GM19351 (cell line): ENCODE measurements around the gene FAM83B.
"Not testable (repeated sequence)": the region's sequence is repeated elsewhere in the genome, so short reads cannot be mapped to it uniquely, and the experiment has no call there.

Experiments used
- ATAC-seq: cut with Tn5 transposase; IDR thresholded peaks from one replicate; pipeline ENCODE4 v1.9.1; 2021; ENCODE audit warnings: mild to moderate bottlenecking, moderate library complexity; ENCODE audit not compliant: unreplicated experiment

Gene FAM83B

GRCh38 chr6:54860739-54861138, 14.2 kb downstream of the FAM83B start:
- no peak for ATAC-seq

- ATAC-seq = no peak
These were observed 15.5 kb downstream of the FAM83B start for GRCh38 chr6:54861905-54862616.

GRCh38 chr6:54864272-54864671, 17.7 kb downstream of the FAM83B start:
- no peak for ATAC-seq

- ATAC-seq = no peak
These were observed 18.6 kb downstream of the FAM83B start for GRCh38 chr6:54865091-54865631.

- ATAC-seq = no peak
These were observed 22.0 kb downstream of the FAM83B start for GRCh38 chr6:54868556-54868955.

GRCh38 chr6:54873599-54873998, 27.0 kb downstream of the FAM83B start:
- ATAC-seq = no peak

- ATAC-seq = no peak
These were observed 27.9 kb downstream of the FAM83B start for GRCh38 chr6:54874349-54875048.

GRCh38 chr6:54875539-54875938, 29.0 kb downstream of the FAM83B start:
- no peak for ATAC-seq

- ATAC-seq = no peak
These were observed 29.8 kb downstream of the FAM83B start for GRCh38 chr6:54876365-54876764.

GRCh38 chr6:54876871-54877270, 30.3 kb downstream of the FAM83B start:
- ATAC-seq = no peak

GRCh38 chr6:54877713-54878317, 31.2 kb downstream of the FAM83B start:
- ATAC-seq = no peak

- ATAC-seq = no peak
These were observed 32.1 kb downstream of the FAM83B start for GRCh38 chr6:54878718-54879117.

GRCh38 chr6:54879188-54879985, 32.8 kb downstream of the FAM83B start:
- no peak for ATAC-seq

- ATAC-seq = no peak
These were observed 34.6 kb downstream of the FAM83B start for GRCh38 chr6:54881067-54881730.

- ATAC-seq = not testable (repeated sequence)
These were observed 35.3 kb downstream of the FAM83B start for GRCh38 chr6:54881891-54882290.

- no peak for ATAC-seq
These were observed 40.5 kb downstream of the FAM83B start for GRCh38 chr6:54886932-54887584.

GRCh38 chr6:54891536-54891935, 45.0 kb downstream of the FAM83B start:
- ATAC-seq = no peak

- no peak for ATAC-seq
These were observed 46.3 kb downstream of the FAM83B start for GRCh38 chr6:54892831-54893230.

- no peak for ATAC-seq
These were observed 47.2 kb downstream of the FAM83B start for GRCh38 chr6:54893818-54894217.

GRCh38 chr6:54896302-54896701, 49.7 kb downstream of the FAM83B start:
- no peak for ATAC-seq
